ENCODE data around the gene HEXIM2. TPM values are rescaled to one million over a fixed set of nuclear protein-coding genes. Genes with fewer than 3 reads are reported as not detected.

The HEXIM2 gene
- total and polyA plus RNA-seq, 2 of the 4 experiments (the other 2 are of a cell fraction) = 4.5 to 6.1 TPM

DNA sequence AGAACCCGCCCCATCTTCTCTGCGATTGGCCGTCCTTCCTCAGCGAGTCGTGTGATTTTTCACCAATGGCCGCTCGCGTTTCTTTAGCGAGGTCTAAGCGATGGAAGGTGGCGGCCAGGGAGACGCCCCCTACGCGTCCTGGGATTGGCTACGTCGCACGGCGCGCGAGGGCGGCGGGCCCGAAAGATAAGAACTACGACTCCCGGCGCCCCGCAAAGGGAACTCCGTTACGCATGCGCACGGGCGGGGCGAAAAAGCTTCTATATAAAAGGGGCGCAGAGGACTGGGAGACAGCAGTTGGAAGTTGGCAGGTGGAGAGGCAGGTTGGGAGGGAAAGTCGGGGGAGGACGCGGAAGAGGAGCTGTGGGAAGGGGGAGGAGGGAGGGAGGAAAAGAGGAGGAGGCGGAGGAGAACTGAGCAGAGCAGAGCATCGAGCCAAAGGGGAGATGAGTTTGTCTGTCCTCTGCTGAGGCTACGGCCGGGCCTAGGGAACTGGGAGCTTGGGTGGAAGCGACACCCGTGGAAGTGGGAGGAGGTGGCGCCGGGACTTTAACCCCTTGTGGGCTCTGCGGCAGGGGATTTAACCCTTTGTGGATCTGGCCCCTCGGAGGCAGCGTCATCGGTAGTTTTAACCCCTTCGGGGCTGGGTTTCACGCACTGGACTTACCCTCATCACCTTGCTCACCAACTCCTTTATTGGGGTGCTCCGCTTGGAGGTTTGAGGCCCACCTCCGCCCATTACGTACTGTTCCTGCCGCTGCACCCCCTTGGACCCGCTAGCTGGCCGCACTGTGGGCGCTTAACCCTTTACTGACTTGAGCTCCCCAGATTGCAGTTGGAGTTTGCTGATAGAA, 13.3 kb upstream of the HEXIM2 start, which contains the start of gene HEXIM1:
TSS of gene HEXIM1 (plus strand) at position 293 of the 854 bp plus-strand sequence. CDS start 716 bp downstream, outside the sequence.
- intact Hi-C loops (cut with micrococcal nuclease) (loop anchor here (1.0 kb wide), 2 partner anchors 13 to 49 kb away; partner anchors contain the start of gene HEXIM2), in situ Hi-C loops (cut with MboI; ENCODE audit: low sequenced_read_pairs) (no loop called here), dilution Hi-C loops (cut with HindIII; ENCODE audit: low sequenced_read_pairs, unreplicated experiment) (no loop called here)
- DNase-seq = peak; percentile 99
- Histone ChIP-seq H2AK9ac (replicated peaks; ENCODE audit: low read depth, low read length, poor library complexity) (peak within 1 kb of the TSS; percentile 97), H3K4ac (ENCODE audit: low read depth, low read length) (peak within 1 kb of the TSS; percentile 99), H4K5ac (ENCODE audit: low read depth, low read length) (peak within 1 kb of the TSS; percentile 72), H2AFZ (replicated peaks; ENCODE audit: low read length, poor library complexity) (peak within 1 kb of the TSS; percentile 84), H3K4me3 (ENCODE audit: insufficient read depth, low read depth, low read length) (peak within 1 kb of the TSS; percentile 56), H4K20me1 (ENCODE audit: insufficient read depth, low read length) (peaks cover 37% of the 10 kb centered on the region), H3K23ac (ENCODE audit: low read depth, low read length) (peak within 1 kb of the TSS; percentile 89; the same call in 1 of the 2 replicates), H3K27ac (ENCODE audit: insufficient read depth, low read length) (peak within 1 kb of the TSS; percentile 94), H2BK15ac (ENCODE audit: low read depth, low read length) (peak within 1 kb of the TSS; percentile 51; the same call in 2 of the 3 replicates), H3K4me2 (ENCODE audit: low read depth, low read length) (peak within 1 kb of the TSS; percentile 78), H2BK5ac (ENCODE audit: low read depth, low read length, poor library complexity, severe bottlenecking) (peak within 1 kb of the TSS; percentile 93), H3K36me3 (ENCODE audit: control insufficient read depth, insufficient read depth, low read length) (0 out of 2 replicates have a peak, but pooled peaks cover 2% of the 10 kb centered on the region), H4K8ac (ENCODE audit: low read depth in 2 of 2, low read length in 2 of 2) (peak within 1 kb of the TSS; percentile 77 to 96), H3K4me1 (ENCODE audit: control insufficient read depth, insufficient read depth, low read length) (peaks cover 17% of the 10 kb centered on the region), H3K18ac (ENCODE audit: low read depth, low read length) (peak within 1 kb of the TSS; percentile 85), H3K56ac (ENCODE audit: extremely low read depth, insufficient read depth, low read length) (peak within 1 kb of the TSS; percentile 98), H2BK120ac (ENCODE audit: low read depth, low read length) (peak within 1 kb of the TSS; percentile 94), H3K27me3 (ENCODE audit: control insufficient read depth, insufficient read depth, low read length) (no peaks in the 10 kb centered on the region), H3K9ac (ENCODE audit: low read depth, low read length) (peak within 1 kb of the TSS; percentile 94), H3K79me1 (ENCODE audit: low read depth in 1 of 2, low read length in 2 of 2) (peaks cover 7 to 46% of the 10 kb centered on the region in 2 experiments; a peak in 2 of 4 replicates), H3K9me3 (ENCODE audit: control insufficient read depth, insufficient read depth, low read length) (no peaks in the 10 kb centered on the region), H3K14ac (replicated peaks; ENCODE audit: low read depth, low read length) (peak within 1 kb of the TSS; percentile 99), H2AK5ac (ENCODE audit: low read depth, low read length) (peak within 1 kb of the TSS; percentile 93), H3K9me1 (ENCODE audit: insufficient read depth, low read length) (peaks cover 15% of the 10 kb centered on the region), H4K91ac (ENCODE audit: insufficient read depth, low read depth, low read length) (peak within 1 kb of the TSS; percentile 89), H2BK20ac (ENCODE audit: low read depth, low read length) (peak within 1 kb of the TSS; percentile 96)
- TF ChIP-seq RCOR1 (IDR thresholded peaks at IDR 0.05; ENCODE audit: insufficient replicate concordance, low read length) (peak; percentile 88), MAFK (IDR thresholded peaks at IDR 0.05; ENCODE audit: low read depth, low read length) (no peak), POLR2A (IDR thresholded peaks at IDR 0.05; ENCODE audit: low read depth, low read length) (peak; percentile 100), MAZ (IDR thresholded peaks at IDR 0.05; ENCODE audit: borderline replicate concordance, low read depth, low read length) (peak; percentile 100), MXI1 (IDR thresholded peaks at IDR 0.05; ENCODE audit: borderline replicate concordance, low read depth, low read length) (0 out of 2 replicates have a peak, but pooled peaks have one; percentile 18), NFE2L2 (IDR thresholded peaks at IDR 0.05; ENCODE audit: low read depth, low read length) (no peak), BHLHE40 (IDR thresholded peaks at IDR 0.05; ENCODE audit: low read depth, low read length) (no peak), RFX5 (IDR thresholded peaks at IDR 0.05; ENCODE audit: low read depth, low read length) (no peak)
- TF ChIP-seq, protein P1, sequence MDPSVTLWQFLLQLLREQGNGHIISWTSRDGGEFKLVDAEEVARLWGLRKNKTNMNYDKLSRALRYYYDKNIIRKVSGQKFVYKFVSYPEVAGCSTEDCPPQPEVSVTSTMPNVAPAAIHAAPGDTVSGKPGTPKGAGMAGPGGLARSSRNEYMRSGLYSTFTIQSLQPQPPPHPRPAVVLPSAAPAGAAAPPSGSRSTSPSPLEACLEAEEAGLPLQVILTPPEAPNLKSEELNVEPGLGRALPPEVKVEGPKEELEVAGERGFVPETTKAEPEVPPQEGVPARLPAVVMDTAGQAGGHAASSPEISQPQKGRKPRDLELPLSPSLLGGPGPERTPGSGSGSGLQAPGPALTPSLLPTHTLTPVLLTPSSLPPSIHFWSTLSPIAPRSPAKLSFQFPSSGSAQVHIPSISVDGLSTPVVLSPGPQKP (IDR thresholded peaks at IDR 0.05; ENCODE audit: borderline replicate concordance, low read depth, low read length) = no peak
- TF ChIP-seq, protein P2, sequence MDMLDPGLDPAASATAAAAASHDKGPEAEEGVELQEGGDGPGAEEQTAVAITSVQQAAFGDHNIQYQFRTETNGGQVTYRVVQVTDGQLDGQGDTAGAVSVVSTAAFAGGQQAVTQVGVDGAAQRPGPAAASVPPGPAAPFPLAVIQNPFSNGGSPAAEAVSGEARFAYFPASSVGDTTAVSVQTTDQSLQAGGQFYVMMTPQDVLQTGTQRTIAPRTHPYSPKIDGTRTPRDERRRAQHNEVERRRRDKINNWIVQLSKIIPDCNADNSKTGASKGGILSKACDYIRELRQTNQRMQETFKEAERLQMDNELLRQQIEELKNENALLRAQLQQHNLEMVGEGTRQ (IDR thresholded peaks at IDR 0.05; ENCODE audit: low read depth, low read length) = peak; percentile 24
- BruUV-seq (replicated peaks) = TSS peak; percentile 56
- peak; percentile 74 for ATAC-seq (ENCODE audit: low read depth)
- CTCF ChIA-PET = interaction anchor here (0.7 to 4.7 kb wide), 8 partner anchors 12 to 178 kb away, joined by 3 to 60 read pairs (median 6); partner anchors contain the start of genes ACBD4 and HEXIM2
- POLR2A ChIA-PET (ENCODE audit: unreplicated experiment) = interaction anchor here (0.5 to 4.9 kb wide), 12 partner anchors 10 to 234 kb away, joined by 3 to 53 read pairs (median 4); partner anchors contain the start of genes ACBD4, HEXIM2 and MAP3K14
- WGBS, 2 experiments (ENCODE audit: extremely low coverage in 2 of 2, insufficient read length in 1 of 2) = 0% methylated on average over 36 of the region's 58 CpGs; no CpG with 5 or more reads in 1 of the 2 experiments

Measured in IMR-90 (cell line).